PFSK-1 (cell line): ENCODE results near the gene PIGB.

Source experiments
- FOXP2 ChIP-seq: optimal IDR thresholded peaks from 2 replicates; pipeline ENCODE3; 2011; ENCODE audit warnings: borderline replicate concordance, control low read depth, inconsistent platforms; ENCODE audit not compliant: insufficient read depth; ENCODE audit errors: extremely low read length, extremely low read depth
- POLR2AphosphoS5 ChIP-seq: IDR thresholded peaks from 2 replicates; pipeline ENCODE4 v1.6.1; 2012; ENCODE audit warnings: low read depth, mild to moderate bottlenecking, control low read depth, low read length, moderate library complexity
- REST ChIP-seq, 2 experiments: IDR thresholded peaks; 2 replicates each; pipeline versions ENCODE4 v1.6.1 to v1.8.0; 2011 to 2012; ENCODE audit warnings: low read depth in 2 of 2, low read length in 2 of 2, control low read depth in 1 of 2, inconsistent platforms in 1 of 2, mild to moderate bottlenecking in 1 of 2, moderate library complexity in 1 of 2; ENCODE audit not compliant: insufficient read depth in 1 of 2
- SIN3A ChIP-seq: IDR thresholded peaks from 2 replicates; pipeline ENCODE4 v1.6.1; 2012; ENCODE audit warnings: mild to moderate bottlenecking, low read length, moderate library complexity, borderline replicate concordance; ENCODE audit not compliant: insufficient read depth
- TAF1 ChIP-seq: IDR thresholded peaks from 2 replicates; pipeline ENCODE4 v1.6.1; 2012; ENCODE audit warnings: low read length, control low read depth, borderline replicate concordance; ENCODE audit not compliant: insufficient read depth

- no peak for TF ChIP-seq SIN3A
- no peak for TF ChIP-seq POLR2AphosphoS5
- no peak for TF ChIP-seq TAF1
- no peak for TF ChIP-seq REST (IDR thresholded peaks at IDR 0.05; ENCODE audit: insufficient read depth in 1 of 2, low read depth in 2 of 2, low read length in 2 of 2)
- no peak for TF ChIP-seq FOXP2
These were observed 3.4 kb downstream of the PIGB start for GRCh38 chr15:55322467-55322866.
